Lower lobe of right lung (tissue), 2 donors: ENCODE measurements around the gene TMEM259. TPM values are rescaled to one million over a fixed set of nuclear protein-coding genes. Genes with fewer than 3 reads are reported as not detected.

Experiments
- ATAC-seq, 2 donors: fragments of 200-7000 bp; cut with Tn5 transposase; one replicate each; pipeline ENCODE4 v1.9.1; 2020 to 2022; ENCODE audit warnings: mild to moderate bottlenecking in 2 of 2, moderate library complexity in 2 of 2
- DNase-seq: peaks from one replicate; pipeline ENCODE4 v3.0.0-alpha.2; 2020
- H3K27ac ChIP-seq: fragments of 200-600 bp; one replicate; pipeline ENCODE4 v1.8.0; 2022
- H3K27me3 ChIP-seq: fragments of 200-600 bp; one replicate; pipeline ENCODE4 v1.8.0; 2022; ENCODE audit warnings: low read depth
- H3K36me3 ChIP-seq: fragments of 200-600 bp; one replicate; pipeline ENCODE4 v1.8.0; 2022; ENCODE audit warnings: mild to moderate bottlenecking
- H3K4me1 ChIP-seq: fragments of 200-600 bp; one replicate; pipeline ENCODE4 v1.8.0; 2022
- H3K4me3 ChIP-seq: fragments of 200-600 bp; one replicate; pipeline ENCODE4 v1.8.0; 2022; ENCODE audit warnings: mild to moderate bottlenecking
- H3K9me3 ChIP-seq: fragments of 200-600 bp; one replicate; pipeline ENCODE4 v1.8.0; 2022
- CTCF ChIP-seq: fragments of 200-600 bp; IDR thresholded peaks from one replicate; pipeline ENCODE4 v1.8.0; 2022; ENCODE audit warnings: antibody characterized with exemption, mild to moderate bottlenecking
- intact Hi-C: fragments of 100-400 bp; cut with DNase I; formaldehyde crosslinking; loops from one replicate; pipeline ENCODE4 v1.11.0; 2022
- total RNA-seq: library from RNA; stranded (reverse); fragmentation: NEBNext Ultra II Directional; extraction: Animal tissue kit (Norgen Biotek cat#: 25700); gene quantifications from one replicate; pipeline ENCODE4 v1.2.1, GENCODE V29; 2021
- donor health status: DM: no; HTN: yes; CAD: no; lungs with severe emphysema.

Gene TMEM259
- total RNA-seq, 1 donor from 2014 or later, result 159 TPM

- Histone ChIP-seq H3K4me1 (peaks cover 9% of the 10 kb centered on the region), H3K4me3 (no peak overlapping the region), H3K27ac (no peak overlapping the region), H3K27me3 (no peaks in the 10 kb centered on the region), H3K9me3 (no peaks in the 10 kb centered on the region), H3K36me3 (peaks cover 43% of the 10 kb centered on the region)
- no peak for TF ChIP-seq CTCF
- no peak for DNase-seq
- ATAC-seq, result no peak
- intact Hi-C loops, result no loop called here
Measured at GRCh38 chr19:962683-963400, 58.1 kb downstream of the TMEM259 start.

- no peaks in the 10 kb centered on the region for H3K9me3 ChIP-seq
- DNase-seq (no peak), ATAC-seq (no peak)
- peaks cover 9% of the 10 kb centered on the region for H3K4me1 ChIP-seq
- no peaks in the 10 kb centered on the region for H3K27me3 ChIP-seq
- no peak overlapping the region for H3K27ac ChIP-seq
- no peak overlapping the region for H3K4me3 ChIP-seq
- no peak for TF ChIP-seq CTCF
- peaks cover 38% of the 10 kb centered on the region for H3K36me3 ChIP-seq
- intact Hi-C loops, result no loop called here
Measured at GRCh38 chr19:961866-962620, 58.9 kb downstream of the TMEM259 start.

GRCh38 chr19:960601-960938, 60.4 kb downstream of the TMEM259 start:
- Histone ChIP-seq H3K27me3 (no peaks in the 10 kb centered on the region), H3K4me1 (peaks cover 15% of the 10 kb centered on the region), H3K9me3 (no peaks in the 10 kb centered on the region), H3K4me3 (no peak overlapping the region), H3K27ac (no peak overlapping the region), H3K36me3 (peaks cover 23% of the 10 kb centered on the region)
- ATAC-seq (no peak), DNase-seq (no peak)
- intact Hi-C loops, result no loop called here
- TF ChIP-seq CTCF, result no peak

- Histone ChIP-seq H3K4me3 (no peak overlapping the region), H3K27ac (no peak overlapping the region), H3K36me3 (peaks cover 18% of the 10 kb centered on the region), H3K27me3 (no peaks in the 10 kb centered on the region), H3K4me1 (peaks cover 15% of the 10 kb centered on the region), H3K9me3 (no peaks in the 10 kb centered on the region)
- intact Hi-C loops, result no loop called here
- DNase-seq (no peak), ATAC-seq (no peak)
- no peak for TF ChIP-seq CTCF
Measured at GRCh38 chr19:960020-960419, 60.9 kb downstream of the TMEM259 start.

Other genes with a start within 250 kb of the TMEM259 start
- 254 TPM for gene PTBP1, start 223.7 kb downstream of the TMEM259 start, total RNA-seq
- 2.1 TPM for gene PLPPR3, start 199.2 kb downstream of the TMEM259 start, total RNA-seq
- 1.7 TPM for gene AZU1, start 193.3 kb downstream of the TMEM259 start, total RNA-seq
- not detected for gene PRTN3, start 180.1 kb downstream of the TMEM259 start, total RNA-seq
- 0.97 TPM for gene ELANE, start 168.8 kb downstream of the TMEM259 start, total RNA-seq
- 282 TPM for gene CFD, start 161.5 kb downstream of the TMEM259 start, total RNA-seq
- gene MED16, start 127.9 kb downstream of the TMEM259 start, total RNA-seq, result 46.1 TPM
- gene RNU6-9, start 127.6 kb downstream of the TMEM259 start, total RNA-seq, result not detected
- gene R3HDM4, start 107.9 kb downstream of the TMEM259 start, total RNA-seq, result 46.0 TPM
- gene KISS1R, start 103.8 kb downstream of the TMEM259 start, total RNA-seq, result not detected
- gene ARID3A, start 95.1 kb downstream of the TMEM259 start, total RNA-seq, result 16.9 TPM
- gene WDR18, start 36.8 kb downstream of the TMEM259 start, total RNA-seq, result 29.2 TPM
- 3.0 TPM for gene GRIN3B, start 20.7 kb downstream of the TMEM259 start, total RNA-seq
- gene RNU6-2, start 399 bp upstream of the TMEM259 start, total RNA-seq, result not detected
- gene CNN2, start 5.5 kb upstream of the TMEM259 start, total RNA-seq, result 158 TPM
- gene ABCA7, start 19.0 kb upstream of the TMEM259 start, total RNA-seq, result 53.3 TPM
- 83.5 TPM for gene ARHGAP45, start 46.0 kb upstream of the TMEM259 start, total RNA-seq
- gene POLR2E, start 74.3 kb upstream of the TMEM259 start, total RNA-seq, result 158 TPM
- gene GPX4, start 82.9 kb upstream of the TMEM259 start, total RNA-seq, result 378 TPM
- 91.6 TPM for gene SBNO2, start 153.1 kb upstream of the TMEM259 start, total RNA-seq
- gene STK11, start 184.7 kb upstream of the TMEM259 start, total RNA-seq, result 50.5 TPM
- gene CBARP, start 216.9 kb upstream of the TMEM259 start, total RNA-seq, result 0.41 TPM
- gene ATP5F1D, start 220.6 kb upstream of the TMEM259 start, total RNA-seq, result 116 TPM
- gene MIDN, start 227.5 kb upstream of the TMEM259 start, total RNA-seq, result 76.3 TPM
- 352 TPM for gene CIRBP, start 248.2 kb upstream of the TMEM259 start, total RNA-seq